ENCODE data around the gene CDCP1. TPM values are rescaled to one million over a fixed set of nuclear protein-coding genes. Genes with fewer than 3 reads are reported as not detected.

The CDCP1 gene
- total and polyA plus RNA-seq, 10 donors: 0.15 to 3.6 (median 2.1) TPM

GRCh38 chr3:45075821-45076625, 70.2 kb downstream of the CDCP1 start:
- no peaks in the 10 kb centered on the region for H3K4me1 ChIP-seq
- intact Hi-C loops (cut with DNase I; ENCODE audit: low total_unique reads): no loop called here
- 70 to 77% (median 74%) methylated on average over 11 of the region's 11 CpGs for WGBS, 5 donors
- no peak overlapping the region for H3K4me3 ChIP-seq
- DNase-seq: no peak
- TF ChIP-seq POLR2A (IDR thresholded peaks at IDR 0.05): no peak
- no peak for TF ChIP-seq CTCF (IDR thresholded peaks at IDR 0.05 in 8 of 11, conservative IDR thresholded peaks at IDR 0.05 in 3 of 11)
- no peak for TF ChIP-seq POLR2AphosphoS5 (IDR thresholded peaks at IDR 0.05)
- no peaks in the 10 kb centered on the region for H3K27me3 ChIP-seq (replicated peaks in 1 of 7)
- peaks cover 0 to 4% (median 0%) of the 10 kb centered on the region in 8 donors for H3K9me3 ChIP-seq
- no peaks in the 10 kb centered on the region for H3K36me3 ChIP-seq
- H3K27ac ChIP-seq: no peak overlapping the region

GRCh38 chr3:45071075-45071474, 75.1 kb downstream of the CDCP1 start:
- Histone ChIP-seq H3K4me3 (no peak overlapping the region), H3K27me3 (replicated peaks in 1 of 7) (no peaks in the 10 kb centered on the region), H3K4me1 (no peaks in the 10 kb centered on the region), H3K27ac (no peak overlapping the region), H3K9me3 (peaks cover 0 to 3% (median 0%) of the 10 kb centered on the region in 8 donors), H3K36me3 (no peaks in the 10 kb centered on the region)
- DNase-seq: no peak
- intact Hi-C loops (cut with DNase I; ENCODE audit: low total_unique reads): no loop called here
- TF ChIP-seq CTCF (IDR thresholded peaks at IDR 0.05 in 8 of 11, conservative IDR thresholded peaks at IDR 0.05 in 3 of 11): no peak
- TF ChIP-seq POLR2A (IDR thresholded peaks at IDR 0.05): no peak
- no peak for TF ChIP-seq POLR2AphosphoS5 (IDR thresholded peaks at IDR 0.05)

DNA sequence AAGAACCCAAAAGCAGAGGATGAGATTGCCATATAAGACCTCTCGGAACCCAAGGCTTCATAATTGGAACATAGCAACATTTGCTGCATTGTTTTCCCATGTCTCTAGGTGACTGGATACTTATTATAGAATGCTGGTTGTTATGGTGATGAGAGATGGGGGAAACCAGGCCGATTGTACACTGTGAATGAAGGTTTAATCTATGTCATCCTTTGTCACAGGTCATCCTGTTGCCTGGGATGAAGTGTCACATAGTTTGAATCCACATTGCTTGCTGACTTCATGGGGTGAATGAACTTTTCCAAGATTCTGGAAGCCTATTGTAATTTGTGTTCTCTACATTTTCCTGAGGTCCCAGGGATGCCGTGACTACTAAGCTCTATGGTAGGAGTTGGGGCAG, 78.2 kb downstream of the CDCP1 start:
- TF ChIP-seq POLR2A (IDR thresholded peaks at IDR 0.05) (no peak), POLR2AphosphoS5 (IDR thresholded peaks at IDR 0.05) (no peak), CTCF (IDR thresholded peaks at IDR 0.05 in 8 of 11, conservative IDR thresholded peaks at IDR 0.05 in 3 of 11) (no peak)

GRCh38 chr3:45067486-45067885, 78.7 kb downstream of the CDCP1 start:
- H3K36me3 ChIP-seq: no peaks in the 10 kb centered on the region
- intact Hi-C loops (cut with DNase I; ENCODE audit: low total_unique reads): no loop called here
- 74 to 91% (median 81%) methylated on average over 3 of the region's 4 CpGs for WGBS, 5 donors

More for the DNA sequence above, 78.2 kb downstream of the CDCP1 start:
- no peak for DNase-seq
- 80 to 96% (median 82%) methylated on average over 3 of the region's 3 CpGs for WGBS, 5 donors
- no peaks in the 10 kb centered on the region for H3K36me3 ChIP-seq
- H3K9me3 ChIP-seq: peaks cover 0 to 3% (median 0%) of the 10 kb centered on the region in 8 donors
- H3K27me3 ChIP-seq (replicated peaks in 1 of 7): no peaks in the 10 kb centered on the region
- peaks cover 0 to 20% (median 7%) of the 10 kb centered on the region in 6 donors for H3K4me1 ChIP-seq
- no peak overlapping the region for H3K4me3 ChIP-seq
- no peak overlapping the region for H3K27ac ChIP-seq
- intact Hi-C loops (cut with DNase I; ENCODE audit: low total_unique reads): no loop called here

More at GRCh38 chr3:45067486-45067885, 78.7 kb downstream of the CDCP1 start:
- H3K4me1 ChIP-seq: peaks cover 0 to 24% (median 7%) of the 10 kb centered on the region in 6 donors
- H3K4me3 ChIP-seq: no peak overlapping the region
- DNase-seq: no peak
- peaks cover 0 to 3% (median 0%) of the 10 kb centered on the region in 8 donors for H3K9me3 ChIP-seq
- TF ChIP-seq POLR2AphosphoS5 (IDR thresholded peaks at IDR 0.05) (no peak), CTCF (IDR thresholded peaks at IDR 0.05 in 8 of 11, conservative IDR thresholded peaks at IDR 0.05 in 3 of 11) (no peak), POLR2A (IDR thresholded peaks at IDR 0.05) (no peak)
- no peaks in the 10 kb centered on the region for H3K27me3 ChIP-seq (replicated peaks in 1 of 7)
- H3K27ac ChIP-seq: no peak overlapping the region

All from spleen (tissue), 11 donors.